GM18502 (cell line): ENCODE results near the gene POU4F3.

Experiments used
- ATAC-seq: cut with Tn5 transposase; IDR thresholded peaks from one replicate; pipeline ENCODE4 v1.9.1; 2021; ENCODE audit warnings: mild to moderate bottlenecking; ENCODE audit not compliant: unreplicated experiment, poor library complexity

The POU4F3 gene

GRCh38 chr5:146337928-146338327 lies 711 bp upstream of the POU4F3 start:
- ATAC-seq: no peak

GRCh38 chr5:146339715-146340259 lies 1.1 kb downstream of the POU4F3 start:
- no peak for ATAC-seq

GRCh38 chr5:146340260-146341081 lies 1.8 kb downstream of the POU4F3 start:
- no peak for ATAC-seq

- ATAC-seq: no peak
Observed at GRCh38 chr5:146341854-146342253, 3.2 kb downstream of the POU4F3 start.

GRCh38 chr5:146342519-146342881 lies 3.9 kb downstream of the POU4F3 start:
- no peak for ATAC-seq

GRCh38 chr5:146342882-146343865 lies 4.5 kb downstream of the POU4F3 start:
- no peak for ATAC-seq

- no peak for ATAC-seq
Observed at GRCh38 chr5:146344155-146345118, 5.8 kb downstream of the POU4F3 start.

GRCh38 chr5:146345240-146345577 lies 6.6 kb downstream of the POU4F3 start:
- no peak for ATAC-seq

- no peak for ATAC-seq
Observed at GRCh38 chr5:146345578-146346366, 7.1 kb downstream of the POU4F3 start.

GRCh38 chr5:146357126-146357525 lies 18.5 kb downstream of the POU4F3 start:
- ATAC-seq: no peak

- ATAC-seq: no peak
Observed at GRCh38 chr5:146359836-146360235, 21.2 kb downstream of the POU4F3 start.

GRCh38 chr5:146363161-146363874 lies 24.7 kb downstream of the POU4F3 start:
- no peak for ATAC-seq

- ATAC-seq: no peak
Observed at GRCh38 chr5:146365618-146366017, 27.0 kb downstream of the POU4F3 start.

- no peak for ATAC-seq
Observed at GRCh38 chr5:146366904-146367303, 28.3 kb downstream of the POU4F3 start.

GRCh38 chr5:146368137-146368536 lies 29.5 kb downstream of the POU4F3 start:
- ATAC-seq: no peak

GRCh38 chr5:146369691-146370090 lies 31.1 kb downstream of the POU4F3 start:
- no peak for ATAC-seq

- no peak for ATAC-seq
Observed at GRCh38 chr5:146376821-146377220, 38.2 kb downstream of the POU4F3 start.

- no peak for ATAC-seq
Observed at GRCh38 chr5:146378986-146379385, 40.3 kb downstream of the POU4F3 start.

GRCh38 chr5:146380714-146381113 lies 42.1 kb downstream of the POU4F3 start:
- no peak for ATAC-seq
